Ovary (tissue), 9 donors: ENCODE results near the gene PIGZ. TPM values are rescaled to one million over a fixed set of nuclear protein-coding genes. Genes with fewer than 3 reads are reported as not detected.

ENCODE experiments used
- DNase-seq, 5 donors: peaks; one replicate each; pipeline ENCODE4 v3.0.0-alpha.2; 2019 to 2020
- H3K27ac ChIP-seq, 2 donors: fragments of 200-600 bp; one replicate each; pipeline versions ENCODE4 v1.5.1 to v1.8.0; 2019 to 2022
- H3K27me3 ChIP-seq: fragments of 200-600 bp; one replicate; pipeline ENCODE4 v1.8.0; 2022
- H3K36me3 ChIP-seq: fragments of 200-600 bp; sonication (generic); one replicate; pipeline ENCODE4 v1.5.1; 2019
- H3K4me1 ChIP-seq: one replicate; pipeline ENCODE4 v1.8.1; 2013; ENCODE audit warnings: mild to moderate bottlenecking, moderate library complexity; ENCODE audit not compliant: insufficient read depth
- H3K4me3 ChIP-seq: fragments of 200-600 bp; sonication (generic); one replicate; pipeline ENCODE4 v1.5.1; 2017
- H3K9me3 ChIP-seq, 2 donors: fragments of 200-600 bp in 1 of 2; sonication (generic) in 1 of 2; one replicate each; pipeline versions ENCODE4 v1.5.1 to v1.8.1; 2013 to 2019; ENCODE audit warnings: mild to moderate bottlenecking in 1 of 2, moderate library complexity in 1 of 2
- CTCF ChIP-seq, 3 donors: fragments of 450-650 bp in 2 of 3; fragments of 200-600 bp in 1 of 3; IDR thresholded peaks; one replicate each; pipeline versions ENCODE4 v1.5.1 to v1.8.0; 2016 to 2022; ENCODE audit warnings: antibody characterized with exemption in 3 of 3, mild to moderate bottlenecking in 1 of 3
- EP300 ChIP-seq: sonication (generic); formaldehyde crosslinking; IDR thresholded peaks from one replicate; pipeline ENCODE4 v1.6.1; 2017; ENCODE audit warnings: antibody characterized with exemption
- POLR2A ChIP-seq: fragments of 450-650 bp; IDR thresholded peaks from one replicate; pipeline ENCODE4 v1.6.1; 2017; ENCODE audit warnings: antibody characterized with exemption, mild to moderate bottlenecking, moderate library complexity
- WGBS, 3 donors: extraction: QIAGEN DNeasy Blood & Tissue Kit in 1 of 3; methylation state at CpG; one replicate each; pipeline versions ENCODE4 v1.1.5 to v1.1.7; 2013 to 2017; 5-methylcytosine and 5-hydroxymethylcytosine counted together
- intact Hi-C, 4 donors: fragments of 100-400 bp; cut with DNase I; formaldehyde crosslinking; loops; one replicate each; pipeline versions ENCODE4 v1.11.0 to v1.15.1; 2022 to 2023
- polyA plus RNA-seq, 2 donors: library from polyadenylated mRNA; stranded (reverse); fragments of 200-250 nt in 1 of 2; fragments of 350-450 nt in 1 of 2; fragmentation: Illumina TruSeq in 1 of 2; extraction: RNeasy Lipid Tissue Mini Kit (QIAGEN cat#74804) in 1 of 2; gene quantifications; one replicate each; pipeline ENCODE4 v1.2.3, GENCODE V29; 2013 to 2014
- total RNA-seq, 7 donors: library from RNA; depleted of rRNA in 2 of 7; stranded (reverse); fragments of >200 nt in 2 of 7; fragmentation: NEBNext Ultra II Directional in 3 of 7; extraction: Animal tissue kit (Norgen Biotek cat#: 25700) in 3 of 7; gene quantifications; one replicate each; pipeline versions ENCODE4 v1.1.0 to v1.2.4, GENCODE V29; 2016 to 2023
- donor health status: DM: no; HTN: no; CAD: no; lungs with moderate emphysema.
- donor health status: DM: no; HTN: no; CAD: no.
- donor health status: Bipolar disorder and iron deficiency.
- donor health status: DM: yes; HTN: yes; CAD: no.
- donor health status: DM: no; HTN: no; CAD: no.
- donor health status: DM: yes; HTN: yes; CAD: no.

PIGZ gene
- total and polyA plus RNA-seq, 9 donors = 0.45 to 7.4 (median 1.5) TPM; not detected in 1

DNA sequence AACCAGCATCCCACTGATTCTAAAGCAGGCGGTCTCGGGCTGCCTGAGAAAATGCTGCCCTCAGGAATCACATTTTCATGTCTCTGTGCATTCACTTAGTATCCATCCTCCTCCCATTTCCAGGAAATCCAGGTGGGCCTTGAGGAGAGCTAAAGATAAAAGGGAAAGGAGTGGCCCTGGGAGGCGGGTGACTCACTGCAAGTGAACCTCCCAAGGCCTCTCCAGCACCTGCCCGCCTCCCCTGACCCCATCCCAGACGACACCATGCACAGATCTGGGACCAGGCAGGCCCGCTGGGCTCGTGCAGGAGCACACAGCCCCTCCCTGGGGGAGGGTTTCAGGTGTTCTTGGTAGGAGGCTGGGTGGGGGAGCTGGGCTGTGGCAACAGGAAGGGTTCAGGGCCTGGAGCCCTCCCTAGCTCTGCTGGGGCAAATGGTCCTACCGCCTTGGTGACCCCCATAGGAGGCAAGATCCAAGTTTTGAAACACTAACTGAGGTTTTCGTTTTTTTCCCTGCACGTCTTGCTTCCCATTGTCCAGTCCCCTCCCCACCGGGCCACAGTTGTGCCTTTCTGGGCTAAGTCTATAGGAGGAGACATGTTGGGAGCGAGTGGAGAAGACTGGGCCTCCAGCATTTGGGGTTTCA, 38.8 kb upstream of the PIGZ start:
- Histone ChIP-seq H3K4me1 (peaks cover 4% of the 10 kb centered on the region), H3K36me3 (no peaks in the 10 kb centered on the region), H3K27me3 (no peaks in the 10 kb centered on the region), H3K9me3 (no peaks in the 10 kb centered on the region), H3K4me3 (no peak overlapping the region), H3K27ac (no peak overlapping the region)
- intact Hi-C loops = loop anchor here in 1 of 4 donors (10.0 kb wide), 1 partner anchor 177 kb away; no protein-coding TSS in a partner anchor
- DNase-seq = no peak
- WGBS, 3 donors = 59 to 79% (median 70%) methylated on average over 12 of the region's 12 CpGs
- no peak for TF ChIP-seq EP300
- no peak for TF ChIP-seq POLR2A
- TF ChIP-seq CTCF (IDR thresholded peaks at IDR 0.05) = no peak

GRCh38 chr3:197006860-197007259, 38.2 kb upstream of the PIGZ start:
- TF ChIP-seq POLR2A (no peak), CTCF (IDR thresholded peaks at IDR 0.05) (no peak), EP300 (no peak)
- Histone ChIP-seq H3K27ac (no peak overlapping the region), H3K36me3 (no peaks in the 10 kb centered on the region), H3K4me1 (peaks cover 4% of the 10 kb centered on the region), H3K4me3 (no peak overlapping the region), H3K9me3 (no peaks in the 10 kb centered on the region), H3K27me3 (no peaks in the 10 kb centered on the region)
- intact Hi-C loops = loop anchor here in 1 of 4 donors (10.0 kb wide), 1 partner anchor 178 kb away; no protein-coding TSS in a partner anchor
- DNase-seq = no peak
- WGBS, 3 donors = 83 to 88% (median 87%) methylated on average over 5 of the region's 5 CpGs

DNA sequence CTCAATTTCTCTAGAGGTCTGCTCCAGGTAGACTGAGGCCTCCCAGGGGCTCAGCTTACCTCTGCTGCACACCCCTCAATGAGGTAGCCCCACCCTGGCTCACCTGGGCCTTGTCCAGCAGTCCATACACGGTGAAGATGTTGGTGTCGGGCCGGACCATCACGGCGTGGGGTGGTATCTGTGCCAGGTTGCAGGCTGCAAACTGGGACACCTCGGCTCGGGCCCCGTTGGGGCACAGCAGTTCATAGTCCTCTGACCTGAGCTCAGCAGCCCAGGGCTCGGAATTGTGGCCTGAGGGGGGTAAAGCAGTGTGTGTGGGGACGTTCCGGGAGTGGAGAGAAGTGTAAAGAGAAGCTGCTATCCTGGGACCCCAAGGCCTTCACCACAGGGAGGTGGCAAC, 37.8 kb upstream of the PIGZ start:
- intact Hi-C loops = loop anchor here in 1 of 4 donors (10.0 kb wide), 1 partner anchor 178 kb away; no protein-coding TSS in a partner anchor
- TF ChIP-seq CTCF (IDR thresholded peaks at IDR 0.05) (no peak), POLR2A (no peak)
- 77 to 83% (median 80%) methylated on average over 11 of the region's 11 CpGs for WGBS, 3 donors

DNA sequence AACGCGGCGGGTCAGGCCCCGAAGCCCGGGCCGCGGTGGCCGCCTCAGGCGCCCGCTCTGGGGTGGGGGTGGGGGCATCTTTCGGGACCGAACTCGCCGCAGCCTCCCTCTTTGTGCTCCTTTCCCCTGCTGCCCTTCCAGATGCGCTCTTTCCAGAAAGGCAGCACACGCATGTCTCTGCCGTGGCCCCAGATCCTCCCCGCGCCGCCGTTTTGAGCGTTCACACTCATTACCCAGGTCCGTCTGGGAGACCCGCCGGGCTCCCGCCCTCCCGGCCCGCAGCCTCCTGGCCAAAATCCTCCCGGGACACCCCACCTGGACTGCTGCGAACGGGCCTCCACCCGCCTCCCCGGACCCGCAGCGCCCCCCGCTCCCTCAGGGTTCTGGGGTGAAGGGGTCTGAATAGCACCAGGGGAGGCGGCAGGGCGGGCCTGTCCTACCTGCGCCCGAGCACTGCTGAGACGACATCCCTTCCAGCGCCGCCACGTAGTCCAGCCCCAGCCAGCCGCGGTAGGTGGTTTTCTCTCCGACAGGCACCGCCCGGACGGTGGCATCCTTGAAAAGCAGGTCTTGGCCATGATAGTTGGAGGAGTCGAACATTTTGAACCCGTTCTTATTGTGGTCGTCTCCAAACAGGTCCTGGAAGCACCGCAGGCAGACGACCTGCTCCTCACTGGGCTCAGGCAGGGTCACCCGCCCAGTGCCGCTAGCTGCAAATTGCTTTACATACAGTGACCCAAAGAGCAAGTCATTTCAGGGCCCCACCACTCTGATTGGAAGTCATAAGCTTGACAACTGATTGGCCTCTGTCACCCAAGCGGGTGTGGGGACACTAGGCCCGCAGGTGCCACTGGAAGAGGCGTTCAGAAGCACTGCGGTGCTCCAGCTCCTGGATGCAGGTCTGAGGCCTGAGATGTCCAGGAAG, 35.1 kb upstream of the PIGZ start:
- DNase-seq = peak in 4 of 5 donors; percentile 26 to 57 (median 52)
- no peak for TF ChIP-seq POLR2A
- TF ChIP-seq CTCF (IDR thresholded peaks at IDR 0.05) = no peak
- no peak for TF ChIP-seq EP300
- Histone ChIP-seq H3K27ac (peak overlapping the region; percentile 98 to 99), H3K9me3 (no peaks in the 10 kb centered on the region), H3K36me3 (no peaks in the 10 kb centered on the region), H3K4me1 (peaks cover 4% of the 10 kb centered on the region), H3K4me3 (peak overlapping the region; percentile 56), H3K27me3 (no peaks in the 10 kb centered on the region)
- intact Hi-C loops = loop anchor here in 1 of 4 donors (10.0 kb wide), 1 partner anchor 181 kb away; no protein-coding TSS in a partner anchor
- 25 to 35% (median 25%) methylated on average over 40 to 61 of the region's 61 CpGs for WGBS, 3 donors

More for the DNA sequence above, 37.8 kb upstream of the PIGZ start:
- H3K27me3 ChIP-seq = no peaks in the 10 kb centered on the region
- H3K4me1 ChIP-seq = peaks cover 4% of the 10 kb centered on the region
- no peak overlapping the region for H3K27ac ChIP-seq
- H3K4me3 ChIP-seq = no peak overlapping the region
- DNase-seq = no peak
- no peaks in the 10 kb centered on the region for H3K36me3 ChIP-seq
- H3K9me3 ChIP-seq = no peaks in the 10 kb centered on the region
